ENCODE data around the gene TRPM5.

DNA sequence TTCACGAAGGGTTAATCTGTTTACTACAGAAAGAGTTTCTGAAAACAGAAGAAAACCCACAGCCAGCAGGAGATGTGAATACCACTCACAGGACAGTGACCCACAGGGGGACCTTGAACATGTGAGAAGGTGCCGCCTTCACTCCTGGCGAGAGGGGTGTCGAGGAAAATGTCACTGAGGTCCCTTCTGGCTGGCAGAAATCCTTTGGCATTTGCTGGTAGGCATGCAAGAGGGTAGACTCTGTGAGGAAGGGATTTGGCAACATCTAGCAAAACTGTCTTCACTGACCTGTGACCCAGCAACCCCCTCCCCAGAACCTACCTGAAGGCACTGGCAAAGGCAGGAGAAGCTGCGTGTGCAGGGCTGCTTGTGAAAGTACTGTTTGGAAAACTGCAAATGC, 9.1 kb upstream of the TRPM5 start:
- TF ChIP-seq, protein P1, sequence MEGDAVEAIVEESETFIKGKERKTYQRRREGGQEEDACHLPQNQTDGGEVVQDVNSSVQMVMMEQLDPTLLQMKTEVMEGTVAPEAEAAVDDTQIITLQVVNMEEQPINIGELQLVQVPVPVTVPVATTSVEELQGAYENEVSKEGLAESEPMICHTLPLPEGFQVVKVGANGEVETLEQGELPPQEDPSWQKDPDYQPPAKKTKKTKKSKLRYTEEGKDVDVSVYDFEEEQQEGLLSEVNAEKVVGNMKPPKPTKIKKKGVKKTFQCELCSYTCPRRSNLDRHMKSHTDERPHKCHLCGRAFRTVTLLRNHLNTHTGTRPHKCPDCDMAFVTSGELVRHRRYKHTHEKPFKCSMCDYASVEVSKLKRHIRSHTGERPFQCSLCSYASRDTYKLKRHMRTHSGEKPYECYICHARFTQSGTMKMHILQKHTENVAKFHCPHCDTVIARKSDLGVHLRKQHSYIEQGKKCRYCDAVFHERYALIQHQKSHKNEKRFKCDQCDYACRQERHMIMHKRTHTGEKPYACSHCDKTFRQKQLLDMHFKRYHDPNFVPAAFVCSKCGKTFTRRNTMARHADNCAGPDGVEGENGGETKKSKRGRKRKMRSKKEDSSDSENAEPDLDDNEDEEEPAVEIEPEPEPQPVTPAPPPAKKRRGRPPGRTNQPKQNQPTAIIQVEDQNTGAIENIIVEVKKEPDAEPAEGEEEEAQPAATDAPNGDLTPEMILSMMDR (optimal IDR thresholded peaks at IDR 0.05 in 1 of 3, IDR thresholded peaks at IDR 0.05 in 1 of 3, conservative IDR thresholded peaks at IDR 0.05 in 1 of 3; ENCODE audit: extremely low read depth in 1 of 3, insufficient read depth in 2 of 3, low read length in 3 of 3), result no peak
- TF ChIP-seq EZH2 (IDR thresholded peaks at IDR 0.05; ENCODE audit: low read length), result no peak
